Measurements from ENCODE around the gene COL16A1.

The COL16A1 gene

GRCh38 chr1:31646259-31646960 lies 57.4 kb downstream of the COL16A1 start:
- TF ChIP-seq CTCF (IDR thresholded peaks at IDR 0.05; ENCODE audit: low read depth, low read length): no peak
- DNase-seq (ENCODE audit: extremely low read depth, low read depth): no peak

- no peak for TF ChIP-seq CTCF (IDR thresholded peaks at IDR 0.05; ENCODE audit: low read depth, low read length)
- no peak for DNase-seq (ENCODE audit: extremely low read depth, low read depth)
Measured at GRCh38 chr1:31645274-31645568, 58.6 kb downstream of the COL16A1 start.

GRCh38 chr1:31644560-31645273 lies 59.1 kb downstream of the COL16A1 start, which contains the start of gene PEF1:
Gene PEF1 (minus strand): TSS chr1:31644876. CDS start chr1:31644864, 12 bp downstream.
- no peak for TF ChIP-seq CTCF (IDR thresholded peaks at IDR 0.05; ENCODE audit: low read depth, low read length)
- peak; percentile 94 for DNase-seq (ENCODE audit: extremely low read depth, low read depth)

GRCh38 chr1:31643976-31644559 lies 59.7 kb downstream of the COL16A1 start:
- TF ChIP-seq CTCF (IDR thresholded peaks at IDR 0.05; ENCODE audit: low read depth, low read length): no peak

GRCh38 chr1:31642897-31643296 lies 60.9 kb downstream of the COL16A1 start:
- no peak for TF ChIP-seq CTCF (IDR thresholded peaks at IDR 0.05; ENCODE audit: low read depth, low read length)
- no peak for DNase-seq (ENCODE audit: extremely low read depth, low read depth)

More at GRCh38 chr1:31643976-31644559, 59.7 kb downstream of the COL16A1 start:
- DNase-seq (ENCODE audit: extremely low read depth, low read depth): no peak

- TF ChIP-seq CTCF (IDR thresholded peaks at IDR 0.05; ENCODE audit: low read depth, low read length): no peak
- DNase-seq (ENCODE audit: extremely low read depth, low read depth): no peak
Measured at GRCh38 chr1:31642366-31642765, 61.5 kb downstream of the COL16A1 start.

- no peak for DNase-seq (ENCODE audit: extremely low read depth, low read depth)
Measured at GRCh38 chr1:31640964-31641363, 62.9 kb downstream of the COL16A1 start.

More at GRCh38 chr1:31640964-31641363, 62.9 kb downstream of the COL16A1 start:
- no peak for TF ChIP-seq CTCF (IDR thresholded peaks at IDR 0.05; ENCODE audit: low read depth, low read length)
